GM12873 (cell line): Measurements from ENCODE around the gene CEP72.

Source experiments
- CTCF ChIP-seq: IDR thresholded peaks from 2 replicates; pipeline ENCODE4 v1.5.1; 2012; ENCODE audit warnings: low read depth, mild to moderate bottlenecking, moderate library complexity, low read length, control low read depth; ENCODE audit not compliant: insufficient read depth; ENCODE audit errors: missing control alignments

Gene CEP72

GRCh38 chr5:582936-583635, 29.1 kb upstream of the CEP72 start:
- TF ChIP-seq CTCF = no peak

- no peak for TF ChIP-seq CTCF
Observed at GRCh38 chr5:583645-584044, 28.5 kb upstream of the CEP72 start.

- no peak for TF ChIP-seq CTCF
Observed at GRCh38 chr5:584216-584615, 27.9 kb upstream of the CEP72 start.

GRCh38 chr5:584846-585245, 27.3 kb upstream of the CEP72 start:
- TF ChIP-seq CTCF = no peak

GRCh38 chr5:585556-585955, 26.6 kb upstream of the CEP72 start:
- no peak for TF ChIP-seq CTCF

- no peak for TF ChIP-seq CTCF
Observed at GRCh38 chr5:585962-586628, 26.0 kb upstream of the CEP72 start.

GRCh38 chr5:586751-587285, 25.3 kb upstream of the CEP72 start:
- no peak for TF ChIP-seq CTCF
